Measurements from ENCODE around the gene MSI2. TPM values are rescaled to one million over a fixed set of nuclear protein-coding genes. Genes with fewer than 3 reads are reported as not detected.
A peak's percentile ranks its signal among the peaks of the same experiment; 100 is the strongest.

MSI2 gene
- total RNA-seq, 1 donor from 2014 or later = 75.5 TPM

GRCh38 chr17:57439651-57440050 is 183.3 kb downstream of the MSI2 start:
- no peak for DNase-seq (ENCODE audit: extremely low spot score, unreplicated experiment)
- peak overlapping the region; percentile 88 for H3K27ac Mint-ChIP-seq (ENCODE audit: unreplicated experiment)
- peaks cover 94% of the 10 kb centered on the region for H3K4me1 Mint-ChIP-seq (ENCODE audit: unreplicated experiment)
- H3K9me3 Mint-ChIP-seq (ENCODE audit: unreplicated experiment) = no peaks in the 10 kb centered on the region
- no peaks in the 10 kb centered on the region for H3K27me3 Mint-ChIP-seq (ENCODE audit: unreplicated experiment)
- no peak overlapping the region for H3K4me3 Mint-ChIP-seq (ENCODE audit: unreplicated experiment)
- no peaks in the 10 kb centered on the region for H3K36me3 Mint-ChIP-seq (ENCODE audit: unreplicated experiment)
- TF ChIP-seq CTCF (IDR thresholded peaks at IDR 0.05) = no peak

GRCh38 chr17:57440522-57441269 is 184.4 kb downstream of the MSI2 start:
- H3K4me1 Mint-ChIP-seq (ENCODE audit: unreplicated experiment) = peaks cover 99% of the 10 kb centered on the region
- H3K4me3 Mint-ChIP-seq (ENCODE audit: unreplicated experiment) = peak overlapping the region; percentile 21
- no peaks in the 10 kb centered on the region for H3K9me3 Mint-ChIP-seq (ENCODE audit: unreplicated experiment)
- peak; percentile 73 for TF ChIP-seq CTCF (IDR thresholded peaks at IDR 0.05)
- no peaks in the 10 kb centered on the region for H3K27me3 Mint-ChIP-seq (ENCODE audit: unreplicated experiment)
- H3K27ac Mint-ChIP-seq (ENCODE audit: unreplicated experiment) = peak overlapping the region; percentile 88
- DNase-seq (ENCODE audit: extremely low spot score, unreplicated experiment) = peak; percentile 91
- no peaks in the 10 kb centered on the region for H3K36me3 Mint-ChIP-seq (ENCODE audit: unreplicated experiment)

- peak overlapping the region; percentile 88 for H3K27ac Mint-ChIP-seq (ENCODE audit: unreplicated experiment)
- no peak overlapping the region for H3K4me3 Mint-ChIP-seq (ENCODE audit: unreplicated experiment)
- no peaks in the 10 kb centered on the region for H3K36me3 Mint-ChIP-seq (ENCODE audit: unreplicated experiment)
- no peaks in the 10 kb centered on the region for H3K27me3 Mint-ChIP-seq (ENCODE audit: unreplicated experiment)
- no peak for TF ChIP-seq CTCF (IDR thresholded peaks at IDR 0.05)
- H3K9me3 Mint-ChIP-seq (ENCODE audit: unreplicated experiment) = no peaks in the 10 kb centered on the region
- peaks cover 98% of the 10 kb centered on the region for H3K4me1 Mint-ChIP-seq (ENCODE audit: unreplicated experiment)
- DNase-seq (ENCODE audit: extremely low spot score, unreplicated experiment) = no peak
These were observed 184.9 kb downstream of the MSI2 start for GRCh38 chr17:57441270-57441600.

GRCh38 chr17:57442401-57442823 is 186.1 kb downstream of the MSI2 start:
- DNase-seq (ENCODE audit: extremely low spot score, unreplicated experiment) = no peak
- H3K36me3 Mint-ChIP-seq (ENCODE audit: unreplicated experiment) = peaks cover 3% of the 10 kb centered on the region
- no peak overlapping the region for H3K4me3 Mint-ChIP-seq (ENCODE audit: unreplicated experiment)
- no peaks in the 10 kb centered on the region for H3K9me3 Mint-ChIP-seq (ENCODE audit: unreplicated experiment)
- no peak for TF ChIP-seq CTCF (IDR thresholded peaks at IDR 0.05)
- H3K27ac Mint-ChIP-seq (ENCODE audit: unreplicated experiment) = peak overlapping the region; percentile 88
- peaks cover 87% of the 10 kb centered on the region for H3K4me1 Mint-ChIP-seq (ENCODE audit: unreplicated experiment)
- no peaks in the 10 kb centered on the region for H3K27me3 Mint-ChIP-seq (ENCODE audit: unreplicated experiment)

GRCh38 chr17:57442914-57443571 is 186.7 kb downstream of the MSI2 start:
- H3K27me3 Mint-ChIP-seq (ENCODE audit: unreplicated experiment) = no peaks in the 10 kb centered on the region
- no peak for DNase-seq (ENCODE audit: extremely low spot score, unreplicated experiment)
- no peaks in the 10 kb centered on the region for H3K9me3 Mint-ChIP-seq (ENCODE audit: unreplicated experiment)
- TF ChIP-seq CTCF (IDR thresholded peaks at IDR 0.05) = no peak
- peak overlapping the region; percentile 29 for H3K4me3 Mint-ChIP-seq (ENCODE audit: unreplicated experiment)
- H3K4me1 Mint-ChIP-seq (ENCODE audit: unreplicated experiment) = peaks cover 82% of the 10 kb centered on the region
- peak overlapping the region; percentile 88 for H3K27ac Mint-ChIP-seq (ENCODE audit: unreplicated experiment)
- peaks cover 3% of the 10 kb centered on the region for H3K36me3 Mint-ChIP-seq (ENCODE audit: unreplicated experiment)

Data from osteocyte (in vitro differentiated cells).